ENCODE measurements around the gene KIAA0753. TPM values are rescaled to one million over a fixed set of nuclear protein-coding genes. Genes with fewer than 3 reads are reported as not detected.

The KIAA0753 gene
- total RNA-seq, 1 experiment from 2014 or later = 6.9 TPM

DNA sequence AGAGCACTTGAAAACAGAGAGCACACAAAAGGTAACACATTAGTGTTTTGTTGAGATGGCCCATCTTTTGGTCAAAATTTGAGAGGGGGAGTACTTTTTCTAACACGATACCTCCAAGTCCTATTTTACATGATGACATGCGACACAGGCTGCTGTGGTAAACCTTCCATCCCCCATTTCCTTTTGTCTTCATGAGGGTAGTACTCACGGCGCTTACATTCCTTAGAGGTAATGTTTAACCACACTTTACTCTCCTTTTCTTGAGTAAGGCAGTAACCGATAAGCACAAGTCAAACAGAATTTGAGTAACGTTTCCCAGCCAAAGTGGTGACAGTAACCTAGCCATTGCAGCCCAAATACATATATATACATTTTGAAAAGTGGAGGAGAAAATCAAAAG, 48.3 kb downstream of the KIAA0753 start:
- DNase-seq = peak; percentile 54
- H2AFZ ChIP-seq (ENCODE audit: low read length) = no peak overlapping the region
- no peak overlapping the region; the same call in 1 of the 2 replicates for H3K9ac ChIP-seq (ENCODE audit: low read length)
- H3K9me2 ChIP-seq (replicated peaks; ENCODE audit: low read length) = no peaks in the 10 kb centered on the region
- no peaks in the 10 kb centered on the region for H4K20me1 ChIP-seq (ENCODE audit: low read length)
- ChIA-PET CTCF (no interaction called here), POLR2A (ENCODE audit: unreplicated experiment) (no interaction called here)
- H3K4me1 ChIP-seq (ENCODE audit: insufficient read depth, low read length) = peaks cover 20% of the 10 kb centered on the region
- H3K4me2 ChIP-seq (ENCODE audit: low read length) = peak overlapping the region; percentile 47
- H3K79me2 ChIP-seq (ENCODE audit: low read length) = no peaks in the 10 kb centered on the region
- BruUV-seq (replicated peaks) = no TSS peak
- TF ChIP-seq CTCF (conservative IDR thresholded peaks at IDR 0.05; ENCODE audit: low read depth, low read length) (no peak), EZH2 (IDR thresholded peaks at IDR 0.05; ENCODE audit: low read length, unreplicated experiment) (no peak), EZH2phosphoT487 (IDR thresholded peaks at IDR 0.05; ENCODE audit: borderline replicate concordance, low read length) (no peak)
- no peaks in the 10 kb centered on the region for H3K9me3 ChIP-seq (ENCODE audit: low read length)
- no peak overlapping the region for H3K4me3 ChIP-seq (ENCODE audit: low read length)
- H3K27me3 ChIP-seq (ENCODE audit: low read length) = no peaks in the 10 kb centered on the region
- H3K36me3 ChIP-seq (ENCODE audit: low read depth, low read length) = peaks cover 14% of the 10 kb centered on the region
- peak overlapping the region; percentile 80 for H3K27ac ChIP-seq (ENCODE audit: low read length)
- peak; percentile 37 for ATAC-seq
- H3F3A ChIP-seq (ENCODE audit: low read length, unreplicated experiment) = no peaks in the 10 kb centered on the region
- intact Hi-C loops (cut with micrococcal nuclease) = no loop called here

GRCh38 chr17:6591599-6592158, 48.8 kb downstream of the KIAA0753 start:
- no peak for TF ChIP-seq CTCF (conservative IDR thresholded peaks at IDR 0.05; ENCODE audit: low read depth, low read length)
- Histone ChIP-seq H3K4me2 (ENCODE audit: low read length) (peak overlapping the region; percentile 47), H3K9me2 (replicated peaks; ENCODE audit: low read length) (no peaks in the 10 kb centered on the region), H2AFZ (ENCODE audit: low read length) (no peak overlapping the region), H3K36me3 (ENCODE audit: low read depth, low read length) (peaks cover 16% of the 10 kb centered on the region), H3K9ac (ENCODE audit: low read length) (no peak overlapping the region; the same call in 1 of the 2 replicates), H3K4me1 (ENCODE audit: insufficient read depth, low read length) (peaks cover 20% of the 10 kb centered on the region), H4K20me1 (ENCODE audit: low read length) (no peaks in the 10 kb centered on the region), H3K9me3 (ENCODE audit: low read length) (no peaks in the 10 kb centered on the region), H3F3A (ENCODE audit: low read length, unreplicated experiment) (no peaks in the 10 kb centered on the region), H3K4me3 (ENCODE audit: low read length) (no peak overlapping the region), H3K27me3 (ENCODE audit: low read length) (no peaks in the 10 kb centered on the region), H3K79me2 (ENCODE audit: low read length) (no peaks in the 10 kb centered on the region), H3K27ac (ENCODE audit: low read length) (peak overlapping the region; percentile 80)
- peak; percentile 81 for ATAC-seq
- peak; percentile 89 for DNase-seq
- BruUV-seq (replicated peaks) = no TSS peak
- ChIA-PET CTCF (no interaction called here), POLR2A (ENCODE audit: unreplicated experiment) (no interaction called here)
- intact Hi-C loops (cut with micrococcal nuclease) = no loop called here

- POLR2A ChIA-PET (ENCODE audit: unreplicated experiment) = no interaction called here
Observed at GRCh38 chr17:6589266-6589946, 51.1 kb downstream of the KIAA0753 start.

More at GRCh38 chr17:6589266-6589946, 51.1 kb downstream of the KIAA0753 start:
- H3F3A ChIP-seq (ENCODE audit: low read length, unreplicated experiment) = no peaks in the 10 kb centered on the region
- no peak overlapping the region for H3K4me3 ChIP-seq (ENCODE audit: low read length)
- H3K9ac ChIP-seq (ENCODE audit: low read length) = no peak overlapping the region
- TF ChIP-seq CTCF (conservative IDR thresholded peaks at IDR 0.05; ENCODE audit: low read depth, low read length) (no peak), EZH2phosphoT487 (IDR thresholded peaks at IDR 0.05; ENCODE audit: borderline replicate concordance, low read length) (no peak), EZH2 (IDR thresholded peaks at IDR 0.05; ENCODE audit: low read length, unreplicated experiment) (no peak)
- intact Hi-C loops (cut with micrococcal nuclease) = no loop called here
- ATAC-seq = no peak
- no peaks in the 10 kb centered on the region for H4K20me1 ChIP-seq (ENCODE audit: low read length)
- no peak overlapping the region for H3K4me2 ChIP-seq (ENCODE audit: low read length)
- CTCF ChIA-PET = no interaction called here
- H3K9me3 ChIP-seq (ENCODE audit: low read length) = no peaks in the 10 kb centered on the region
- no peak overlapping the region for H2AFZ ChIP-seq (ENCODE audit: low read length)
- no peaks in the 10 kb centered on the region for H3K9me2 ChIP-seq (replicated peaks; ENCODE audit: low read length)
- H3K79me2 ChIP-seq (ENCODE audit: low read length) = no peaks in the 10 kb centered on the region
- no peak overlapping the region for H3K27ac ChIP-seq (ENCODE audit: low read length)
- peaks cover 20% of the 10 kb centered on the region for H3K4me1 ChIP-seq (ENCODE audit: insufficient read depth, low read length)
- no peak for DNase-seq
- no peaks in the 10 kb centered on the region for H3K27me3 ChIP-seq (ENCODE audit: low read length)
- peaks cover 12% of the 10 kb centered on the region for H3K36me3 ChIP-seq (ENCODE audit: low read depth, low read length)
- no TSS peak for BruUV-seq (replicated peaks)
